ENCODE data around the gene IRF4.

IRF4 gene

DNA sequence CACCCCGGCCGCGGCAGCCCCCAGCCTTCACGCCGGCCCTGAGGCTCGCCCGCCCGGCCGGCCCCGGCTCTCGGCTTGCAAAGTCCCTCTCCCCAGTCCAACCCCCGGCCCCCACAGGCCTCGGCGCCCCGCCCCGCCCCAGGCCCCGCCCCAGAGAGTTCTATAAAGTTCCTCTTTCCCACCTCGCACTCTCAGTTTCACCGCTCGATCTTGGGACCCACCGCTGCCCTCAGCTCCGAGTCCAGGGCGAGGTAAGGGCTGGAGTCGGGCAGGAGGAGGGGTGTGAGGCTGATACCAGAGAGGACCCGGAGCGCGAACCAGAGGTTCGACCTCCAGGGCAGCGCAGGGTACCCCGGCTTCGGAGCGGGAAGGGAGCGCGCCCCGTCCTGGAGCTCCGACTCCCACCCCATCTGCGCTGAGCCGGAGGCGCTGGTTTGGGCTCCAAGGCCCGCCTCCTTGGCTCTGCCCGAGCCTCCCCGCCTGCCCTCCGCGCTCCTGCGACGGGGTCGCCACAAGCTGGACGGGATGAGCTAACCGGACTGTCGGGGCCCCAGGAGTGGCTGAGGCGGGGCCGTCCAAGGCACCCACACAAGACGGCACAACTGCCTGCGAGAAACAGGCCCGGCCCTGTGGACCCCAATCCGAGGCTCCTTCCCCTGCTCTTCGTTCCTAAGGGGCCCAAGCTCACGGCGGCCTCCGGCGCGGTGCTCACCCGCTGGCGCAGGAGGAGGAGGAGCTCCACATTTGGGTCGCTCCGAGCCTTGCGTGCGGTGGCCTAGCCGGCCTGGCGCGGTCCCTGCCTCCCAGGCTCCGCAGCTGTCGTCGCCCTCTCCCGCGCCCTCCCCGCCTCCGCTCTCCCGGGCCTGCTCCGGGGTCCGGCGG is at the start of gene IRF4:
Gene IRF4, plus strand, starts transcription at position 194 of the 882 bp plus-strand sequence. CDS start 1,401 bp downstream, outside the sequence.
- peak; percentile 62 for DNase-seq

- no peak for DNase-seq
Measured at GRCh38 chr6:341914-342831, 49.4 kb upstream of the IRF4 start.

GRCh38 chr6:342832-343179 is 48.7 kb upstream of the IRF4 start:
- no peak for DNase-seq

GRCh38 chr6:343226-343935 is 48.2 kb upstream of the IRF4 start:
- no peak for DNase-seq

DNA sequence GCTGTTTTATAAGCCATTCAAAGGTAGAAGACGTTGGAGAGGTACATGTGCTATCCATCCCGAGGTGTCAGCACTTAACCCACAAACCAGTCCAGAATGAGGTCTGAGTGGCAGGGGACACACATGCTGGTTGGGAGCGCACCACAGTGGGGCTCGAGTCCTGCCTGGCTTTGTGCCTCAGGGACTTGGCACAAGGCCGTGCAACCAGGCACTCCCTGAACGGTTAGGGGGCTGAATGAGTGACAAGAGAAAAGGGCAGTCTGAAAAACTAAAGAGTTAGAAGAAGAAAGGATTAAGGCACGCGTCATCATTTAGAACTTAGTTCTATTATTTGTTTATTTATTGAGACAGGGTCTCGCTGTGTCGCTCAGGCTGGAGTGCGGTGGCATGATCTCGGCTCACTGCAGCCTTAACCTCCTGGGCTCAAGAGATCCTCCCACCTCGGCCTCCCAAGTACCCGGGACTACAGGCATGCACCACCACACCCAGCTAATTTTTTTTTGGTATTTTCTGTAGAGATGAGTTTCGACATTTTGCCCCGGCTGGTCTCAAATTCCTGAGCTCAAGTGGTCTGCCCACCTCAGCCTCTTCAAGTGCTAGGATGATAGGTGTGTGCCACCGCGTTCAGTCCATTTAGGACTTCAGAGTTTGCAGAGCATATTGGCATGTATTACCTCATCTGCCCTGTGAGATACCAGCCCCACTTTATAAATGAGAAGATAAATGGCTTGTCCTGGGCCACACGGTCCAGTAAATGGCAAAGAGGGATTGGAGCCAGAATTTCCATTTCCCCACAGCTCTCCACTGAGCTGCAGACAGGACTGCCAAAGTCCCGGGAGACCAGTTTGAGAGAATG is 47.4 kb upstream of the IRF4 start:
- no peak for DNase-seq

GRCh38 chr6:344816-345340 is 46.7 kb upstream of the IRF4 start:
- no peak for DNase-seq

DNA sequence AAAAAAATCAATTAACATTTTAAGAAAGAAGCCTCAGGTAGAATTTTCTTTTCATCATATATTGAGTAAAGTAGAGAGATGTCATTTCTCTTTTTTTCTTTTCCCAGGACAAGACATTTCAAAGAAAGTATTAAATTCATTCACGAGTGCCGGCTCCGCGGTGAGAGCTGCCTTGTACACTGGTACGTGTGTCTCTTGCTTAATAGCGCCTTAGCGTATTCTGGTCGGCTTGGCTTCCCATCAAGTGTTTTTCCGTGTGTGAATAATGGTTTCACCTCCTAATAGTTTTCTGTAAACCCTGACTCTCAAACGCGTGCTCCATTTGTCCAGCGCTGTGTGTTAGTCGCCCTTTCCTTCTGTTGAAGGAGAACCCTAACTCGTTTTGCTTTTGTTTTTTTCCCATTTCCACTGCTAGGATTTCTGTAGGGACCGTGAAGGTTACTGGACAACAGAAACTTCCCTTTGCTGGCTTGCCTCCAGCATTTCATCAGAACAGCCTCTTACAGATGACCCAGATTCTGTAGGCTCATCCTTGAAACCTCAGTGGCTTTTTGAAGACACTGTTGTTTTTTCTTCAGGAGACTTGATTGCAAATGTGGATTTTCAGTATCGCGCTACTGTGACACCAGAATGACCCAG is 45.7 kb upstream of the IRF4 start:
- no peak for DNase-seq

GRCh38 chr6:346386-347030 is 45.0 kb upstream of the IRF4 start:
- DNase-seq = no peak

DNA sequence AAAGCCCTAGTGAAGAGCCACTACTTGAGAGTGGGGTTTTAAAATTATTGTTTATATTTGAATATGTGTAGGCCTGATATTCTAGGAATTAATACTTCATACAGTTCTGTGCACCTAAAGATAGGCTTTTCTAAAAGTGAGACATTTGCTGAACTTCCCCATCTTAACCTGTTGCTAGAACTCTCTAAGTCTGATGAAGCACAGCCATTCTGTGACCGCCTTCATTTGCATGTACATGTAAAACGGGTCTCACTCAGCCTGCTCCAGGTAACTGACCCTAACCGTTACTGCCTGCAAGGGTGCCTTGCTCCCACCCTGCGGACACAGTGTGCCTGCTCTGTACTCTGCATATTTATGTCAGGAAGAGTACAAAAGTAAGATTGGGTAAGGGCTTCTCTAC is 44.3 kb upstream of the IRF4 start:
- peak; percentile 29 for DNase-seq

DNA sequence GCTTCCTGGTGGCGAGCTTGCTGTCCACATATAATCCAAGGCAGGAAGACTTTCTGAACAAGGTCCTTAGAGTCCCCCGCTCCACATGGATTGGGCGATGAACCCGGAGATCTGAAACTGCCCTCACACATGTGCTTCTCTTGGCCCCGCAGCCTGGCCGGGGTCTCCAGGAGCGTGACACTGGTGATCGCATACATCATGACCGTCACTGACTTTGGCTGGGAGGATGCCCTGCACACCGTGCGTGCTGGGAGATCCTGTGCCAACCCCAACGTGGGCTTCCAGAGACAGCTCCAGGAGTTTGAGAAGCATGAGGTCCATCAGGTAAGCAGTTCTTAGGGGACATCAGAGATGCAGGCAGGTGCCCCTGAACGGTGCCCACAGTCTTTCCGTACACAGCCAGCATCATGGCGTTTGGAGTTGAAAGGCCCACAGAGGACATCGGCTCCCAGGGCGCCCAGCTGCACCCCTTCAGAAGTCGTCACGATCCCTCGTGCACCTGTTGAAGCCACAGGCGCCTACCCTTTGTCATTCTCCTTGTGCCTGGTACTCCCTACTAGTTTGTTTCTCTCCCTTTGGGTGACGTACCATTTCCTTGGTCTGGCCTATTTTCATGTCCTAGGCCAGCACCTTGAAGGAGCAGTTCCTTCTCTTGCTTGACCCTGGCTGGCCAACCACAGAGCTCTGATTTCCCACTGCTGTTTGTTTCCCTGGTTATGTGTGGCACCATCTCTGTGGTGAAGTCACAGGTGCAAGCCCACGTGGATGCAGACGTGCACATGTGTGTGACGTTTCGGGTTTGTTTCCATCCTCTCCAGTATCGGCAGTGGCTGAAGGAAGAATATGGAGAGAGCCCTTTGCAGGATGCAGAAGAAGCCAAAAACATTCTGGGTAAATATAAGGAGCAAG is 43.3 kb upstream of the IRF4 start:
- DNase-seq = no peak

DNA sequence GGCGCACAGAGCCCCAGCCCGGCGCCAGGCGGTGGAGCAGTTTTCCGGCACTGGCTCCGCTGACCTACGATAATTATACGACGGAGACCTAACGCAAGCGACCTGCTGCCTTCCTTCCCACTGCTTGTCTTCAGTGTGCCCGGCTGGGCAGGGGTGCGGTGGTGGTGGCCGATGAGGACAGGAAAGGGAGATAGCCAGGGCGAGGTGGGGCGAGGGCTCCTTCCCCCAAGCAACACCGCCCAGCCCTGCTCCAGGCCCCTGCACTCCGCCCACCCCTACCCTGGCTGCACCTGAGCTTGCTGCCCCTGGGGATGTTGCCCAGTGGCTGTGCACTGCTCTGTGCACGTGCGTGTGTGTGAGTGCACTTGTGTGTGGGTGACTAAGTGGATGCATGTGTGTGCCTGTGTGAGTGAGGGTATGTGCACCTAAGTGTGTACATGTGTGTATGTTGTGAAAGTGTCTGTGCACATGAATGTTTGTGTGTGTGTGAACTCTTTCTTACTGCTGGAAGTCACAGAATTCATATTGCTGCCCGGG is 42.6 kb upstream of the IRF4 start:
- no peak for DNase-seq

- no peak for DNase-seq
Measured at GRCh38 chr6:349491-349921, 42.0 kb upstream of the IRF4 start.

GRCh38 chr6:350371-350770 is 41.2 kb upstream of the IRF4 start:
- DNase-seq = no peak

- no peak for DNase-seq
Measured at GRCh38 chr6:351011-351866, 40.3 kb upstream of the IRF4 start.

DNA sequence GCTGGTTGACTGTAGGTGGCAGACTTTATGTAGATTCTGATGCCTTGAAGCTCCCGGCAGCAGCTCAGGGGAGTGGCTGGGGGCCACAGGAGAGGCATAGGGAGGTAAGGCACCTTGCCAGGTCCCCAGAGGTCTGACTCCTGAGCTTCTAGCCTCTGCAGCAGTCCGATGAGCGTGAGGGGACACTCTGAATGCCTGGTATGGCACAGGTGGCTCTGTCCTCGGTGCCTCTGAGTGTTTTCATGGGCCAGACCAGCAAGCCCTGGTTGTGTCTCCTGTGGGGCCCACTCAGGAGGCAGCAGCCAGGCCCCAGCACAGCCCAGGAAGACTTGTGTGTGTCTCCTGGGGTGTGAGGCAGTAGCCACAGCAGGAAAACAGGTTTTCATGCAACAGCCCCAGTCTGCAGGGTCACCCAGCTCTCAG is 39.7 kb upstream of the IRF4 start:
- DNase-seq = no peak

GRCh38 chr6:352474-352873 is 39.1 kb upstream of the IRF4 start:
- no peak for DNase-seq

DNA sequence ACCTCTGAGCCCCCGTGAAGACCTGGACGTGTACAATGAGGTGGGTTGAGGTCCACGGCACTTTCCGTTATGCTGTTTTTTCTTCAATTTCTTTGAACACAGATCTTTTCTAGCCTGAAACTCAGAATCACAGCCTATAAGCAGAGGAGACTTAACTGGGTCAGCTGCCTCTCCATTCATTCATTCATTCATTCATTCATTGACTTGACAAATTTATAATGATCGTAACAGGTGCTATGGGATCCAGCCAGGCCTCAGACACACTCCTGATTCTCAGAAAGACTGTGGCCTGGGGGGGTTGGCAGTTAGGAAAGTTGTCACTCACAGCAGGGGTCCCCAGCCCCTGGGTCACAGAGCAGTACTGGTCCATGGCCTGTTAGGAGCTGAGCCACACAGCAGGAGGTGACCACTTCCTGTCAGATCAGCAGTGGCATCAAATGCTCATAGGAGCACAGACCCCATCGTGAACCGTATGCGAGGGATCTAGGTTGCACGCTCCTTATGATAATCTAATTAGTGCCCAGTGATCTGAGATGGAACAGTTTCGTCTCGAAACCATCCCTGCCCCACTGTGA is 38.6 kb upstream of the IRF4 start:
- DNase-seq = no peak

Data from CD4-positive, alpha-beta T cell treated with Interferon gamma for 1 hour (primary cell).